Measurements from ENCODE around the gene VAV2. TPM values are rescaled to one million over a fixed set of nuclear protein-coding genes. Genes with fewer than 3 reads are reported as not detected.
A peak's percentile ranks its signal among the peaks of the same experiment; 100 is the strongest.

VAV2 gene
- total RNA-seq, 1 donor from 2014 or later, result 15.7 TPM

- peak; percentile 76 for DNase-seq
These were observed 265.5 kb downstream of the VAV2 start for GRCh38 chr9:133726401-133727276.

- no peak for DNase-seq
These were observed 266.2 kb downstream of the VAV2 start for GRCh38 chr9:133725886-133726285.

GRCh38 chr9:133718563-133719315 lies 273.4 kb downstream of the VAV2 start:
- no peak for DNase-seq

- DNase-seq, result no peak
These were observed 274.8 kb downstream of the VAV2 start for GRCh38 chr9:133717113-133718031.

GRCh38 chr9:133716564-133717112 lies 275.5 kb downstream of the VAV2 start:
- no peak for DNase-seq

- DNase-seq, result peak; percentile 63
These were observed 276.1 kb downstream of the VAV2 start for GRCh38 chr9:133715866-133716563.

- no peak for DNase-seq
These were observed 276.7 kb downstream of the VAV2 start for GRCh38 chr9:133715295-133715865.

GRCh38 chr9:133714606-133715294 lies 277.4 kb downstream of the VAV2 start:
- DNase-seq, result peak; percentile 72

- no peak for DNase-seq
These were observed 278.1 kb downstream of the VAV2 start for GRCh38 chr9:133713960-133714495.

GRCh38 chr9:133713150-133713959 lies 278.8 kb downstream of the VAV2 start:
- DNase-seq, result no peak

GRCh38 chr9:133712221-133713100 lies 279.7 kb downstream of the VAV2 start:
- no peak for DNase-seq

Other genes starting within 250 kb of the VAV2 start
- gene BRD3OS, start 33.2 kb upstream of the VAV2 start, total RNA-seq, result 11.1 TPM
- gene BRD3, start 75.7 kb upstream of the VAV2 start, total RNA-seq, result 34.8 TPM
- gene WDR5, start 143.8 kb upstream of the VAV2 start, total RNA-seq, result 37.5 TPM
- not detected for gene RNU6ATAC, start 172.2 kb upstream of the VAV2 start, total RNA-seq

All from tongue (tissue), 2 donors.